ENCODE results near the gene ZNF526. TPM values are rescaled to one million over a fixed set of nuclear protein-coding genes. Genes with fewer than 3 reads are reported as not detected.
A peak's percentile ranks its signal among the peaks of the same experiment; 100 is the strongest.

The ZNF526 gene
- polyA plus RNA-seq, 1 donor from 2014 or later: 2.1 TPM

GRCh38 chr19:42242069-42242511 is 22.0 kb downstream of the ZNF526 start:
- no peaks in the 10 kb centered on the region for H3K9me3 ChIP-seq (ENCODE audit: low read length)
- no peaks in the 10 kb centered on the region for H3K36me3 ChIP-seq (ENCODE audit: insufficient read depth, low read length)
- H3K27me3 ChIP-seq (ENCODE audit: insufficient read depth, low read depth, low read length): no peaks in the 10 kb centered on the region
- no peaks in the 10 kb centered on the region for H4K20me1 ChIP-seq (ENCODE audit: insufficient read depth)
- H2AFZ ChIP-seq (ENCODE audit: low read depth, low read length): no peak overlapping the region
- H3K79me2 ChIP-seq (replicated peaks; ENCODE audit: insufficient read depth, low read length): peaks cover 22% of the 10 kb centered on the region
- H3K4me2 ChIP-seq (ENCODE audit: low read length): peak overlapping the region; percentile 56
- H3K9ac ChIP-seq (ENCODE audit: low read length): peak overlapping the region; percentile 88
- peak overlapping the region; percentile 93 for H3K4me3 ChIP-seq (ENCODE audit: low read length)
- peak overlapping the region; percentile 69 for H3K27ac ChIP-seq (ENCODE audit: low read length)
- H3K9me2 ChIP-seq (ENCODE audit: insufficient read depth, low read length): no peaks in the 10 kb centered on the region
- no peaks in the 10 kb centered on the region for H3F3A ChIP-seq (ENCODE audit: insufficient read depth, low read length, poor library complexity, severe bottlenecking)
- TF ChIP-seq RAD21 (conservative IDR thresholded peaks at IDR 0.05) (peak; percentile 5), MXI1 (conservative IDR thresholded peaks at IDR 0.05; ENCODE audit: poor library complexity, severe bottlenecking) (no peak), REST (IDR thresholded peaks at IDR 0.05; ENCODE audit: borderline replicate concordance) (no peak)

- H3K27ac ChIP-seq (ENCODE audit: low read length): peak within 1 kb of the TSS; percentile 74
- H3K27me3 ChIP-seq (ENCODE audit: insufficient read depth, low read depth, low read length): no peaks in the 10 kb centered on the region
- peak within 1 kb of the TSS; percentile 93 for H3K4me3 ChIP-seq (ENCODE audit: low read length)
- H3K9ac ChIP-seq (ENCODE audit: low read length): peak within 1 kb of the TSS; percentile 88
- H3K36me3 ChIP-seq (ENCODE audit: insufficient read depth, low read length): no peaks in the 10 kb centered on the region
- no peak within 1 kb of the TSS for H2AFZ ChIP-seq (ENCODE audit: low read depth, low read length)
- peak within 1 kb of the TSS; percentile 56 for H3K4me2 ChIP-seq (ENCODE audit: low read length)
- H3K9me2 ChIP-seq (ENCODE audit: insufficient read depth, low read length): no peaks in the 10 kb centered on the region
- no peaks in the 10 kb centered on the region for H3K9me3 ChIP-seq (ENCODE audit: low read length)
- TF ChIP-seq CTCF (IDR thresholded peaks at IDR 0.05; ENCODE audit: poor library complexity, severe bottlenecking) (no peak), EZH2 (IDR thresholded peaks at IDR 0.05; ENCODE audit: borderline replicate concordance, insufficient read depth, low read length, poor library complexity, severe bottlenecking) (no peak), RAD21 (conservative IDR thresholded peaks at IDR 0.05) (no peak), REST (IDR thresholded peaks at IDR 0.05; ENCODE audit: borderline replicate concordance) (peak; percentile 44), POLR2AphosphoS5 (IDR thresholded peaks at IDR 0.05) (peak; percentile 72), MXI1 (conservative IDR thresholded peaks at IDR 0.05; ENCODE audit: poor library complexity, severe bottlenecking) (peak; percentile 82), TAF1 (IDR thresholded peaks at IDR 0.05; ENCODE audit: low read depth) (peak; percentile 72), SMC3 (conservative IDR thresholded peaks at IDR 0.05; ENCODE audit: poor library complexity) (peak; percentile 34), EP300 (conservative IDR thresholded peaks at IDR 0.05; ENCODE audit: poor library complexity, severe bottlenecking) (peak; percentile 78)
- H4K20me1 ChIP-seq (ENCODE audit: insufficient read depth): no peaks in the 10 kb centered on the region
- peaks cover 22% of the 10 kb centered on the region for H3K79me2 ChIP-seq (replicated peaks; ENCODE audit: insufficient read depth, low read length)
- no peaks in the 10 kb centered on the region for H3F3A ChIP-seq (ENCODE audit: insufficient read depth, low read length, poor library complexity, severe bottlenecking)
These were observed 22.6 kb downstream of the ZNF526 start, which contains the start of gene GSK3A for GRCh38 chr19:42242512-42243409. TSS of gene GSK3A (minus strand) at chr19:42242602. CDS start at chr19:42242465, 137 bp downstream.

All from neural cell (in vitro differentiated cells).